ENCODE data around the gene SPPL2B.

The SPPL2B gene

DNA sequence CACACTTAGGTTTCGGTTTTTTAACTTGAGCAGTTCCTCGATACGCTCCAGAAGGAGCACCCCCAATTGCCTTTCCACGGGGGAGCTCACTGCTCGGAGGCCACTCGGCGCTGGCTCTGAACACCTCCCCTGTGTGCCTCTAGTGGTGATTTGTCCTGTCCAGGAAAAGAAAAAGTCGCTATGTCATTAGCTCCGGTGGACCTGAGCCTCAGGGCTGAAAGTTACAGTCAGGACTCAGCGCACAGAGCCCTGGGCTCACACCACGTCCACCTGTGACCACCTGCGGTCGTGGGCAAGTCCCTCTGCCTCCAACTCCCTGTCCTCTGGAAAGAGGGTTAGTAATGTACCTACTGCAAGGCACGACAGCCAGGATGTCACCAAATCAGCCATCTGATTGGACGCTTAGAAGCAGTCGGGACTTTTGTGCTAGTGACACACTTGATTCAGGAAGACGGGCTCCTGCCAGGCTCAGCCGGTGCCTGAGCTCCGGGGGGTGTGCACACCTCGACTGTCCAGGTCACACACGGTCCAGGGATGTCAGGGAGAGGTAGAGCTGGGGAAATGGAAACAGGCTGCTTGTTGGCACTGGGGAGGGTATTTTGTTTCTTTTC is 27.7 kb downstream of the SPPL2B start:
- DNase-seq (ENCODE audit: low read depth): no peak

DNA sequence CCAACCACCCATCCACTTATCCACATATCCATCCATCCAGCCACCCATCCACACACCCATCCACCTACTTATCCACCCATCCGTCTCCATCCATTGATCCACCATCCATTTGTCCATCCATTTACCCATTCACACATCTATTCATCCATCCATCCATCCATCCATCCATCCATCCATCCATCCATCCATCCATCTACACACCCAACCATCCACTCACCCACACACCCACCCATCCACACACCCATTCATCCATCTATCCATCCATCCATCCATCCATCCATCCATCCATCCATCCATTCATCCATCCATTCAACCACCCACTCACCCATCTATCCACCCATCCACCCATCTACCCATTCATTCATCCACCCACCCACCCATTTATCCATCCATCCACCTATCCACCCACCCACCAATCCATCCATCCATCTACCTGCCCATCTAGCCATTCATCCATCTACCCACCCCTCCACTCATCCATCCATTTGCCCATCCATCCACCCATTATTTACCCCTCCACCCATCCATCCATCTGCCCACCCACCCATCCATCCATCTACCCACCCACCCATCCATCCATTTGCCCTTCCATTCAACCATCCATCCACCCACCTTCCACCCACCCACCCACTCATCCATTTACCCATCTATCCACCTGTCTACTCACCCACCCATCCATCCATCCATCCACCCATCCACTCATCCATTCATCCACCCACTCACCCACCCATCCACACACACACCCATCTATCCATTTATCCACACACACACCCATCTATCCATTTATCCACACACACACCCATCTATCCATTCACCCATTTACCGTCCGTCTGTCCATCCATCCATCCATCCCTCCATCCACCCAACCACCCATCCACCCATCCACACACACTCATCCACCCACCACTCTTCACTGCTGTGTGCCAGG is 29.1 kb downstream of the SPPL2B start:
- no peak for DNase-seq (ENCODE audit: low read depth)

DNA sequence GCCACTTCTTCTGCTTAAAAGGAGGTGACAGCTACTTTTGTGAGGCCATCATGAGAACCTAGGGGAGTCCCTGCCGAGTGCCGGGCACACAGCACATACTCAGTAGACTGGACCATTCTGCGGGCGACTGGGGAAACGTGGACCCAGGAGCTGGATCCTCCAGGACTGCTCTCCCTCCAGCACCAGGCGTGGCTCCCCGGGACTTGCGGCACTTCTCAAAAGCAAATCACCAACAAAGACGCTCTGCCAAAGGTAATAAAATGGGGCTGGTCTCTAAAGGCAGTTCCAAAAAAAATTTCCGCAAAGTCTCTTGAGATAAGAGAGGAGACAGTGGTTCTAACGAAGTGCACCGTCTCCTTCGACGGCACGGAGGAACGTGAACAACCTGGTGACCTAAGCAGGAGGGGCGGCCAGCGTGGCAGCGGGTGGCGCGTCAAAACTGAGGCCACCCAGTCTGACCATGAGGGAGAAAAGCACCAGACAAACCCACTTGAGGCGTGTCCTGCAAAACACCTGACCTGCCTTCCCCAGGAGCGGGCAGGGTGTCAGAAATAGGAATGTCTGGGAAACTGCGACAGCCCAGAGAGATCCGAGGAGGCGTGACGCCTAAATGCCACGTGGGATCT is 30.2 kb downstream of the SPPL2B start:
- DNase-seq (ENCODE audit: low read depth): no peak

DNA sequence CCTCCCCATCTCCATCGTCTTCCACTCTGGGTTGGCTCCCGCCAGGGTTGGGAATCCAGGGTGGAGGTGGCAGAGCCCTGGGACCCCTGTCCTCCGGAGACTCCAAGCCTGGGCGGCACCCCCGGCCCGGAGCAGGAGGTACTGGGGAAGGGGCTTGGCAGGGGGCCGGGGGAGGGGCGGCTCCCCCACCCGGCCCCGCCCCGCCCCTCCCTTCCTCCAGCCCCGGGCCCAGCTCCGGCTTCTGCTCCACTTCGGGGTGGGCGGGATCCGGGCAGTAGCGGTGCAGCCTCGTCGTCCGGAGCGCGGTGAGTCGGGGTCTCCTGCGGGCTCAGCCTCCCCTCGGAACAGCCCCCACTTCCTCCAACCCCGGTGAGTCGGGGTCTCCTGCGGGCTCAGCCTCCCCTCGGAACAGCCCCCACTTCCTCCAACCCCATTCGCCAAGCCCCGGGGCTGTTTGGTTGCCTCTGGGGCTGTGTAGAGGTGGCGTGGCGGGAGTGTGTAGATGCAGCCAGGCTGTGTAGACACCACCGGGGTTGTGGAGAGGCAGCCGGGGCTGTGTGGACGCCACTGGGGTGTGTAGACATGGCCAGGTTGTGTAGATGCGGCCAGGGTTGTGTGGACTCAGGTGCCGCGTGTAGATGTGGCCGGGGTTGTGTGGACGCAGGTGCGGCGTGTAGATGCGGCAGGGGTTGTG is 31.7 kb downstream of the SPPL2B start, which contains the start of gene TMPRSS9:
TSS of gene TMPRSS9 (plus strand) at position 274 of the 694 bp plus-strand sequence. CDS start 29,521 bp downstream, outside the sequence.
- no peak for DNase-seq (ENCODE audit: low read depth)

DNA sequence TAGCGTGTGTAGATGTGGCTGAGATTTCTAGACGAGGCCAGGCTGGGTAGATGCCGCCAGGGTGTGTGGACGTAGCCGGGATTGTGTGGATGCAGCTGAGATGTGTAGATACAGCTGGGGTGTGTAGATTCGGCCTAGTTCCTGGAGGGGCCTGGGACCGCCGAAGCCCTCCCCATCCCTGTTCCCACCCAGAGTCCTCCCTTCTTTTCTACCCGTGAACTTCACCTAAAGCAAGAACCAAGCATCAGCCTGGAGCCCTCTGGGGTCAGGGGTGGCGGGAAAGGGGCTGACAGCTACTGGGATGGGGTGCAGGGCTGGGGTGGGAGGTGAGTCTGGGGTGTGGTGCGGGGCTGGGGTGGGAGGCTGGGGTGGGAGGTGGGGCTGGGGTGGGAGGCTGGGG is 32.3 kb downstream of the SPPL2B start:
- DNase-seq (ENCODE audit: low read depth): no peak

DNA sequence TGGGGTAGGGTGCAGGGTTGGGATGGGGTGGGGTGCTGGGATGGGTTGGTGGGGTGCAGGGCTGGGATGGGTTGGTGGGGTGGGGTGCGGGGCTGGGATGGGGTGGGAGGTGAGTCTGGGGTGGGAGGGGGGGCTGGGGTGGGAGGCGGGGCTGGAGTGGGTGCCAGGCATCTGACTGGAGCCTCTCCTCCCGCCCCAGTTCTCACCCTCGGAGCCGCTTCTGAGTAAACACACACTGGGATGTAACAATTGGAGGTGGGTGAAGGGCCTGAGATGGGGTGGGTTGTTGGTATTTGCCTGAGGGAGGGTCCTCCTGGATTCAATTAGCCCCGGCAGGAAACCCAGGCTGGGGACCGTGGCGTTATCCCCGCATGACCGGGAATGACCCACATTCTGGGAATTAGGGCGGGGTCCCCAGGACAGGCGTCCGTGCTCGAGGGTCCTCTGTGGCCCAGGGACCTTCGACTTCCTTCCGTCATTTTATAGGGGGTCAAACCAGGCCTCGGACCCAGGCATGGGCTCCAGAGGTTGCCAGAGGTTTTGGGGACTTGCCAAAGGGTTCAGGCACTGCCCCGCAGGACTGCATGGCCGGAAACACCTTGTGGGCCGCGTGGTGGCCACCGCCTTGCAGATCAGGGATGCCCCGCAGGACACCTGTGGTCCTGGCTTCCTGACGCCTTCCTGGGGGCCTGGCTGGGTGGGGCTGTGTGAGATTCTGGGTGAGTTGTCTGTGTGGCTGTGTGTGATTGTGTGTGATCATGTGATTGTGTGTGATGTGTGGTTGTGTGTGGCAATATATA is 33.0 kb downstream of the SPPL2B start:
- DNase-seq (ENCODE audit: low read depth): no peak

DNA sequence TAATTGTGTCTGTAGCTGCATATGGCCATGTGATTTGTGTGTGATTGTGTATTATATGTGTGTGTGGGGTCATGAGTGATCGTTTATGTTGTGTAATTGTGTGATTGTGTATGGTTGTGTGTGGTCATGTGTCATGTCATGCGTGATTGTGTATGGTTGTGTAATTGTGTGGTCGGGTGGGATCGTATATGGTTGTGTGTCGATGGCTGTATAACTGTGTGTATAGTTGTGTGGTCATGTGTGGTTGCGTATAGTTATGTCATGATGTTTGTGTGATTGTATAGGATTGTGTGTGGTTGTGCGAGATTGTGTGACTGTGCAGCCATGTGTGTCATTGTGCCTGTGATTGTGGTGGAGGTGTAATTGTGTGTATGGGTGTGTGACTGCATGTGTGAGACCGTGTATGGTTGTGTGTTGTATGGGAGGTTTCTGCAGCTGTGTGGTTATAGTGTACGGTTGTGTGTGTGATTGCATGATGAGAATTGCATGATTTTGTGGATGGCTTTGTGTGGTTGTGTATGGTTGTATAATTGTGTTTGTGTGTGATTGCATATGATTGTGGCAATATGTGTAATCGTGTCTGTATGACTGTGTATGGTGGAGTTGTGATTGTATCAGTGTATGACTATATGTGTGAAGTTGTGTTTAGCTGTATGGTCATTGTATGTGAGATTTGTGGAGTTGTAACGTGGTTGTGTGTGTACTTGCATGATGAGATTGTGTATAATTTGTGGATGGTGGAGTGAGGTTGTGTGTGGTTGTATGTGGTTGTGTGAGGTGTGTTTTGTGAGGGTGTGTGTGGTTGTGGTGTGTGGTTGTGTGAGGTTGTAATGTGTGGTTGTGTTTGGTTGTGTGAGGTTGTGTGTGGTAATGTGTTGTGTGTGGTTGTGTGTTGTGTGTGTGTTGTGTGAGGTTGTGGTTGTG is 33.8 kb downstream of the SPPL2B start:
- no peak for DNase-seq (ENCODE audit: low read depth)

DNA sequence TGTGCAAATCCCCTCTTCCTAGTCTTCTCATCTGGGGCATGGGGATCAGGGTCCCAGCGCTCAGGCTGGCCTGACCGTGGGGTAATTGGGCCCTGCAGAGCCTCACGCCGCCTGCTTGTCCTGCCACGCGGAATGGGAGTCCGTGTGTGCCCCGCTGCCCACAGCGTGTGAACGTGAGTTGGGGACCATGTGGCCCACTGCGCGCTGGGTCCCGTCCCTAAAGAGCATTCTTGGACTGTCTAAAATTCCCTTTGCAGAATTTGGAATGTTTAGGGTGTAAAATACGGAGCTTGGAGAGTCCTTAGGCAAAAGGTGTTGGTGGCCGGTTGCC is 34.5 kb downstream of the SPPL2B start:
- DNase-seq (ENCODE audit: low read depth): no peak

DNA sequence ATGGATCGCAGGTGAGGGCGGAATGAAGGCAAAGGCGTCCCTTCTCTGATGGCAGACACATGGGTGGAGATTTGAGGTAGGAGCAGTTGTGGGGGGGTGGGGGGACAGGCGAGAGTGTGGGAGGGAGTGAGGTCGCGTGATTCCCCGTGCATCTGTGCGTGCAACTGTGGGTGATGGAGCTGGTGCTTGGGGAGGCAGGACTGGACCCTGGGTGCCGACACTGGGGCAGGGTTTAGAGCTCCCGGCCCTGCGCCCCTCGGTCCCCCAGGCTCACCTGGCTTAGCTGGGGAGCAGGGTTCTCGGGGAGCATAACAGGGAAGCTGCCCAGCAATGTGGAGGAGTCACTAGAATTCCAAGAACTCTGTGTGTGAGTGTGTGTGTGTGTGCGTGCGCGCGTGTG is 34.9 kb downstream of the SPPL2B start:
- no peak for DNase-seq (ENCODE audit: low read depth)

DNA sequence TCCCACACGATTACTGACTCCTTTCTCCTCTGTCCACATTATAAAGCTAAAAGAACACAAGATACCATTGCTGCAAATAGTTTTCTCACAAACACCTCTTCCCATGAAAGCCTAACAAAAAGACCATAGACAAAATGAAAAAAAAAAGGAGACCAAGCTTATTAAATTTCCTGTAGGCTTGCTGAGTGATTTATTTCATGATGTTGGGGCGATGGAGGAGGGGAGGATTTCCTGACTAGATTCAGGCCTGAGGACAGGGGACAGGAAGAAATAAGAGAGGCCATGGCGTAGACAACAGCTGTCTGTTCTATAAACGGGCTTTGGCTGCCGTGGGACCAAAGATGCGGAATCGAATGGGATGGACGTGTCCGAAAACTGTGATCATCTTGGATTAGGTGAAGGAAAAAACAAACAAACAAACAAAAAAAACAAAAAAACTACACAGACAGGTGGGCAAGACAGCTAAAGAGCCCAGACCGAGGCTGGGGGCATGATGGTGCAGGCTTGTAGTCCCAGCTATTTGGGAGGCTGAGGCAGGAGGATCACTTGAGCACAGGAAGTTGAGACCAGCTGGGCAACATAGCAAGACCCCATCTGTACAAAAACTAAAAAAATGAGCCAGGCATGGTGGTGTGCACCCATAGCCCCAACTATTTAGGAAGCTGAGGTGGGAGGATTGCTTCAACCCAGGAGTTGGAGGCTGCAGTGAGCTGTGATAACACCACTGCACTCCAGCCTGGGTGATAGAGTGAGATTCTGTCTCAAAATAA is 36.9 kb downstream of the SPPL2B start:
- no peak for DNase-seq (ENCODE audit: low read depth)

DNA sequence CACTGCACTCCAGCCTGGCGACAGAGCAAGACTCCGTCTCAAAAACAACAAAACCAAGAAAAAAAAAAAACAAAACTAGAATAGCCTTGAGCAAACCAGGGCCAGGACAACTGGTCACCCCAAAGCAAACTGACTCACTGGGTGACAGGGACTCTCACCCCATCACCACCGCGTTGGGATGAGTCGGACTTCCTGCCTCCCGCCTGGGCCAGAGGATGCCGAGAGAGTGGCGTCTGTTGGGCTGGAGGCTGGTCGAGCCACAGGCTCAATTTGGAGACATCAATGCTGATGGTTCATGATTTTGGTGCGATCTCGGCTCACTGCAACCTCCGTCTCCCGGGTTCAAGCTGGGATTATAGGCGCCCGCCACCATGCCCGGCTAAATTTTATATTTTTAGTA is 43.2 kb downstream of the SPPL2B start:
- no peak for DNase-seq (ENCODE audit: low read depth)

DNA sequence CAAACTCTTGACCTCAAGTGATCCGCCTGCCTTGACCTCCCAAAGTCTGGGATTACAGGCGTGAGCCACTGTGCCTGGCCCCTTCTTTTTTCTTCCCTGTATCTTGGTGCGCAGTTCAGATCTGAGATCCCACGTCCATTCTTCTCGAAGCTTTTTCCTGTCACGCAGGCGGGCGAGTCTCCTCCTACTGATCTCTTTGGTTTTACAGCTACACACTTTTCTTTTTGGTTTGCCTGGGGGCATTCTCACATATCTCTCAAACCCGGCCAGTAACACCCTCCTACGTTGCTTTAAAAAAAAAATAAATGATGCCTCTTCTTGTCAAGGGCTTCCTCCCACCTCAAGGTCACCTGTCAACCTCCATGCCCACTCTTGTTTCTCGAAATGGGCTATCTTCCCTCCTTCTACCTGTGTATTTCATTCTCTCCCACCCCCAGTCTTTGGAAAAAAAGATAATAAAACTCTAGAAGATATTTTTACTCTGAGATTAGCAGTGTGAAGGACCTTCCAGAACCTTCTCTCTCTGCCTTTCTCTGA is 43.7 kb downstream of the SPPL2B start:
- no peak for DNase-seq (ENCODE audit: low read depth)

DNA sequence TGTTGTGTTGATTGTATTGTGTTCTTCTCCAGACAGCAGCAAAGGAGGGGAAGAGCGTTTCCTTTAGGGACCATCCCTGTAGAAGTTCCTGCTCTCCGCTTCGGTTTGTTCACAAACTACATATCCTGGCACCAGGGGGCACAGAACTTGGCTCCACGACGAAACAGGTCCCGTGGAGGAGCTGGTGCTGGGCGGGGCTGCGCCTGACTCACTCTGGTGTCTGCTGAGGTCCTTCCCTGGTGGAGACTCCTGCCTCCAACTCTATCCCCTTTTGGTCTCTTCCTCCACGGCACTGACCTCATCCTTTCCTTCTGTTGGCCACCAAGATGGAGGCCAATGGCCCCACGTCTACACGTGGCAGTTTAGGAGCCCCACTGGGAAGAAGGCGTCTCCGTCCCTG is 46.3 kb downstream of the SPPL2B start:
- no peak for DNase-seq (ENCODE audit: low read depth)

DNA sequence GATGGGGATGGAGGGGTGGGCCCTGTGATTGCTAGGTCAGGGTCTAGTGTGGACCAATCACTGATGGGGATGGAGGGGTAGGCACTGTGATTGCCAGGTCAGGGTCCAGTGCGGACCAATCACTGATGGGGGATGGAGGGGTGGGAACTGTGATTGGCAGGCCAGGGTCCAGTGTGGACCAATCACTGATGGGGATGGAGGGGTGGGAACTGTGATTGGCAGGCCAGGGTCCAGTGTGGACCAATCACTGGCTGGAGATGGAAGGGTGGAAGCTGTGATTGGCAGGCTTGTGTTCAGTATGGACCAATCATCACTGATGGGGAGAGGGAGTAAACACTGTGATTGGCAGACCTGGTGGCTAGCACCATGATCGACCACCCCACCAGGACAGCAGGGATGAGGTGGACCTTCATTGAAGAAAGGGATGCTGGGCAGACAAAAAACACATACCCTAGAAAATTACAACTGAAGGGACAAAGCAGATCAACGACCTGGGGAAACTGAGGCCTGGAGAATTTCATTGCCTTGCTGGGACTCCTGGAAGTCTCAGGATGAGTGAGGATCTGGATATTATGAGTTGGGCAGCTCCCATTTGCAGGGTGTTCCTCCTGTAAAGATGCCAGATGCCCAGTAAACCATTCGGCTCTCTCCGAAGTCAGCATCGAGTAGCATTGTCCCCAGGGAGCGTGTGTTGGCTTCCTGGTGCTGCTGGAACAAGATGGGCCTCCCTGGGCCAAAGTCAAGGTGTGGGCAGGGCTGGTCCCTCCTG is 47.1 kb downstream of the SPPL2B start:
- no peak for DNase-seq (ENCODE audit: low read depth)

DNA sequence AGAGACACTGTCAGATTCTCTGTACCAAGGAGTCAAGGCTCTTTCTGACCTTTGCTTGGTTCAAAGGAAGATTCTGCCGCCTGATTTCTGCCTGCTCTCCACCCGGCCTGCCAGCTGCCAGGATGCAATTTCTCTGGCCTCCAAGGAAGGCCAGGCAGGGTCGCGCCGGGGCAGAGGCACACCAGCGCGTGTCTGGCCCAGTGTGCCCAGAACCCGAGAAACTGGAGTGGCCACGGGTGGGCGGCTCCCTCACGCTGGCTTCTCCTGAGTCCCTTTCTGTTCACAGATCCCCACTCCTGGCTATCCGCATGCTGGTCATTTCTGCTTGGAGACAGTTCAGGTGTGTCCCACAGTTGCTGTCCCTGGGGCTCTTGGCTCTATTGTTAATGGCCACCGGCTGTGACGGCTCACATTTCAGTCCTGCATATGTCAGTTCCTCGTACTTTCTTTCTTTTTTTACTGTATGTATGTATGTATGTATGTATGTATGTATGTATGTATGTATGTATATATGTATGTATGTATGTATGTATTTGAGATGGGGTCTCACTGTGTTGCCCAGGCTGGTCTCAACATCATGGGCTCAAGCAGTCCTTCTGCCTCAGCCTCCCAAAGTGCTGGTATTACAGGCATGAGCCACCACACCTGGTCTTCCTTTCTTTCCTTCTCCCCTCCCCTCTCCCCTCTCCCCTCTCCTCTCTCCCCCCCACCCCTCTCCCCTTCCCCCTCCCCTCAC is 48.5 kb downstream of the SPPL2B start:
- no peak for DNase-seq (ENCODE audit: low read depth)

DNA sequence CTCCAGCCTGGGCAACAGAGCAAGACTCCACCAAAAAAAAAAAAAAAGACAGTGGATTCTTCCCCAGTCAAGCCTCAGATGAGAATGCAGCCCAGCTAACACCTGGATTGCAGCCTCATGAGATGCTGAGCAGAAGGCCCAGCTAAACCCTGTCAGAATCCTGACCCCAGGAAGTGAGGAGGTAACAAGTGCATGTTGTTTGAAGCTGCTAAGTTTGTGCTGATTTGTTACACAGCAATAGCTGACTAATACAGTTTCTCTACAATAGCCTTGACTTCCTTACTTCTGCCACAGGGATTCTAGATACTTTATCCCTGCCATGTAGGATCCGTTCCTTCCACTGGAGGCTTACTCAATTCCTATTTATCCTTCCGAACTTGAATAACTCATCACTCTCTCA is 52.1 kb downstream of the SPPL2B start:
- DNase-seq (ENCODE audit: low read depth): no peak

DNA sequence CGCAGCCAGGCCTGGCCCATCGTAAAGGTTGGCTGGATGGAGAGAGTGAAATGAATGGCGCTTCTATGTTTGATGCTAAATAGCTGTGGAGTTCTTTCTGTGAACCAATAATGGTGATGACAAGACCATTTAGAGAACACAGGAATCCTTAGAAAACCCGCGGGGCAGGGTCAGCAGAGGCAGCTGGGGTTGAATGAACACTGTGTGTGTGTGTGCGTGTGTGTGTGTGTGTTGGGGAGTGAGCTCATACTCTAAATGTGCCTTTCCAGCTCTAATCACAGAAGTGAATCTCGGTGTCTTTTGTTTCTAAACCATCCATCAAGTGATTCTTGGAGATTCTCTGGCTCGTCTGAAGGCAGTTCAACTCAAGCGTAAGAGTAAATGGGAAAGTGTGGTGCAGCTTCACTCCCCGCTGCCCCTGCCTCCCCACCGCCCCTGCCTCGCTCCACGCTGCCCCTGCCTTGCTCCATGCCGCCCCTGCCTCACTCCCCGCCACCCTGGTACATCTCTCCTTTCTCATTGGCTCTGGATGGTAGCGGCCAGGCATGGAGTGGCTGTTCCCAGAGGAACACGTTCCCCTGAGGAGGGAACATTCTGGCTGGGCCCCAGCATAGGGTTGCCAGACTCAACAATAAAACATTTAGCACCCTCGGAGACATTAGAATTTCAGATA is 52.8 kb downstream of the SPPL2B start:
- DNase-seq (ENCODE audit: low read depth): no peak

Measured in activated T-cell treated with anti-CD3 and anti-CD28 coated beads for 1 hour (primary cell).